Keratinocyte (primary cell): ENCODE data around the gene TBC1D3B. TPM values are rescaled to one million over a fixed set of nuclear protein-coding genes. Genes with fewer than 3 reads are reported as not detected.

Source experiments
- DNase-seq: peaks from one replicate; pipeline ENCODE4 v3.0.0-alpha.2; 2011; ENCODE audit warnings: low read depth, missing footprints, low spot score
- FAIRE-seq: peaks from 2 replicates; lab custom pipeline; 2011; peaks lifted over from hg19 to GRCh38; lab: Jason Lieb, UNC
- H2AFZ ChIP-seq: 2 replicates; pipeline ENCODE4 v1.6.0; 2012; ENCODE audit warnings: low read length, control low read depth, inconsistent platforms; ENCODE audit not compliant: control insufficient read depth
- H3K27ac ChIP-seq: 2 replicates; pipeline ENCODE4 v1.5.1; 2011; ENCODE audit warnings: low read length; ENCODE audit not compliant: control insufficient read depth, insufficient read depth
- H3K27me3 ChIP-seq: 3 replicates; pipeline ENCODE4 v1.6.0; 2011; ENCODE audit warnings: low read length; ENCODE audit not compliant: control insufficient read depth, insufficient read depth; ENCODE audit errors: extremely low read depth
- H3K36me3 ChIP-seq, 2 experiments: 2 replicates in 1 of 2; 3 replicates in 1 of 2; pipeline ENCODE4 v1.5.1; 2011; ENCODE audit warnings: low read length in 2 of 2, mild to moderate bottlenecking in 1 of 2; ENCODE audit not compliant: control insufficient read depth in 2 of 2, insufficient read depth in 2 of 2; ENCODE audit errors: extremely low read depth in 1 of 2
- H3K4me1 ChIP-seq: 3 replicates; pipeline ENCODE4 v1.5.1; 2011; ENCODE audit warnings: low read length; ENCODE audit not compliant: control insufficient read depth, insufficient read depth; ENCODE audit errors: extremely low read depth
- H3K4me2 ChIP-seq: 3 replicates; pipeline ENCODE4 v1.6.0; 2011; ENCODE audit warnings: low read depth, low read length; ENCODE audit not compliant: control insufficient read depth, insufficient read depth; ENCODE audit errors: extremely low read depth
- H3K4me3 ChIP-seq, 3 experiments: fragments of 200-600 bp in 1 of 3; sonication (generic) in 1 of 3; 2 replicates in 2 of 3; 3 replicates in 1 of 3; pipeline ENCODE4 v1.5.1; 2011 to 2016; ENCODE audit warnings: low read length in 3 of 3, mild to moderate bottlenecking in 3 of 3, control low read depth in 2 of 3, inconsistent platforms in 1 of 3, low read depth in 1 of 3, mixed read lengths in 1 of 3, mixed run types in 1 of 3, moderate library complexity in 1 of 3; ENCODE audit not compliant: control insufficient read depth in 2 of 3, insufficient read depth in 2 of 3; ENCODE audit errors: extremely low read depth in 1 of 3
- H3K79me2 ChIP-seq: 2 replicates; pipeline ENCODE4 v1.6.0; 2012; ENCODE audit warnings: low read length; ENCODE audit not compliant: control insufficient read depth, insufficient read depth
- H3K9ac ChIP-seq: 3 replicates; pipeline ENCODE4 v1.6.0; 2011; ENCODE audit warnings: low read length; ENCODE audit not compliant: control insufficient read depth, insufficient read depth; ENCODE audit errors: extremely low read depth
- H3K9me1 ChIP-seq: 3 replicates; pipeline ENCODE4 v1.6.0; 2011; ENCODE audit warnings: low read length; ENCODE audit not compliant: control insufficient read depth, insufficient read depth; ENCODE audit errors: extremely low read depth
- H3K9me3 ChIP-seq: 2 replicates; pipeline ENCODE4 v1.5.1; 2012; ENCODE audit warnings: low read depth, low read length; ENCODE audit not compliant: control insufficient read depth
- H4K20me1 ChIP-seq: 3 replicates; pipeline ENCODE4 v1.6.0; 2011; ENCODE audit warnings: low read length; ENCODE audit not compliant: control insufficient read depth, insufficient read depth; ENCODE audit errors: extremely low read depth
- CTCF ChIP-seq, 3 experiments: IDR thresholded peaks in 1 of 3; conservative IDR thresholded peaks in 1 of 3; optimal IDR thresholded peaks in 1 of 3; 2 replicates in 2 of 3; 3 replicates in 1 of 3; pipeline versions ENCODE3 to v1.5.1; 2011; ENCODE audit warnings: low read length in 3 of 3, mild to moderate bottlenecking in 3 of 3, moderate library complexity in 2 of 3, control low read depth in 1 of 3, inconsistent platforms in 1 of 3; ENCODE audit not compliant: insufficient read depth in 2 of 3; ENCODE audit errors: extremely low read depth in 1 of 3
- EZH2 ChIP-seq: IDR thresholded peaks from one replicate; pipeline ENCODE4 v1.6.1; 2012; ENCODE audit warnings: inconsistent platforms, mild to moderate bottlenecking, low read length, moderate library complexity
- dilution Hi-C: fragments of 300-500 bp; cut with MboI; formaldehyde crosslinking; loops from one replicate; pipeline ENCODE4 v1.7.0; 2020; ENCODE audit warnings: low sequenced_read_pairs; ENCODE audit not compliant: extremely low pct_ligation_motif_present
- polyA plus RNA-seq, 5 experiments: library from polyadenylated mRNA; depleted of rRNA in 3 of 5; stranded (reverse) in 3 of 5; stranded (forward) in 1 of 5; unstranded in 1 of 5; fragments of >200 nt; gene quantifications; 1 replicate in 1 of 5; 2 replicates in 3 of 5; 3 replicates in 1 of 5; pipeline versions ENCODE4 v1.2.1 to v1.2.3, GENCODE V29; 2011 to 2012; ENCODE audit warnings: missing spikeins in 2 of 5, low read depth in 1 of 5, low replicate concordance in 1 of 5

TBC1D3B gene
- polyA plus RNA-seq, 1 donor (not counting 4 experiments of a cell fraction or from before 2014, with no cell fraction given), result 0.71 TPM

GRCh38 chr17:36128411-36128978, 47.9 kb downstream of the TBC1D3B start:
- dilution Hi-C loops, result loop anchor here (25.0 kb wide), 1 partner anchor 141 kb away; the partner anchor contains the start of genes CCL14 and CCL16
- no peak for FAIRE-seq
- no peaks in the 10 kb centered on the region for H3K4me1 ChIP-seq
- H3K9me1 ChIP-seq, result no peaks in the 10 kb centered on the region
- no peaks in the 10 kb centered on the region for H3K27me3 ChIP-seq
- DNase-seq, result no peak
- no peak overlapping the region for H3K4me2 ChIP-seq
- H3K9ac ChIP-seq, result no peak overlapping the region
- H3K9me3 ChIP-seq, result peaks cover 3% of the 10 kb centered on the region
- no peak for TF ChIP-seq EZH2
- H4K20me1 ChIP-seq, result no peaks in the 10 kb centered on the region
- H3K4me3 ChIP-seq, result no peak overlapping the region
- no peak overlapping the region for H2AFZ ChIP-seq
- H3K27ac ChIP-seq, result no peak overlapping the region
- H3K79me2 ChIP-seq, result no peaks in the 10 kb centered on the region
- no peaks in the 10 kb centered on the region for H3K36me3 ChIP-seq

- dilution Hi-C loops, result loop anchor here (25.0 kb wide), 1 partner anchor 141 kb away; the partner anchor contains the start of genes CCL14 and CCL16
Measured at GRCh38 chr17:36127911-36128310, 48.5 kb downstream of the TBC1D3B start.

More at GRCh38 chr17:36127911-36128310, 48.5 kb downstream of the TBC1D3B start:
- H3K4me3 ChIP-seq, result no peak overlapping the region
- H3K9me3 ChIP-seq, result peaks cover 3% of the 10 kb centered on the region
- H2AFZ ChIP-seq, result no peak overlapping the region
- H4K20me1 ChIP-seq, result no peaks in the 10 kb centered on the region
- no peak for TF ChIP-seq EZH2
- TF ChIP-seq CTCF (optimal IDR thresholded peaks at IDR 0.05 in 1 of 3, IDR thresholded peaks at IDR 0.05 in 1 of 3, conservative IDR thresholded peaks at IDR 0.05 in 1 of 3; ENCODE audit: extremely low read depth in 1 of 3, insufficient read depth in 2 of 3, low read length in 3 of 3), result no peak
- H3K36me3 ChIP-seq, result no peaks in the 10 kb centered on the region
- no peak overlapping the region for H3K4me2 ChIP-seq
- no peaks in the 10 kb centered on the region for H3K4me1 ChIP-seq
- no peaks in the 10 kb centered on the region for H3K27me3 ChIP-seq
- H3K79me2 ChIP-seq, result no peaks in the 10 kb centered on the region
- no peak overlapping the region for H3K27ac ChIP-seq
- FAIRE-seq (no peak), DNase-seq (no peak)
- H3K9me1 ChIP-seq, result no peaks in the 10 kb centered on the region
- H3K9ac ChIP-seq, result no peak overlapping the region
